HepG2 (cell line): ENCODE results near the gene RPS6KA5. TPM values are rescaled to one million over a fixed set of nuclear protein-coding genes. Genes with fewer than 3 reads are reported as not detected.

Experiments used
- CAMTA2 ChIP-seq: sonication (generic); formaldehyde crosslinking; IDR thresholded peaks from 2 replicates; pipeline ENCODE4 v1.4.0; 2020; ENCODE audit warnings: mild to moderate bottlenecking, missing genetic modification reagents, borderline replicate concordance
- GLMP ChIP-seq: sonication (generic); formaldehyde crosslinking; IDR thresholded peaks from 2 replicates; pipeline ENCODE4 v1.9.0; 2021; ENCODE audit warnings: missing genetic modification reagents, mild to moderate bottlenecking, borderline replicate concordance
- HINFP ChIP-seq: sonication (generic); formaldehyde crosslinking; IDR thresholded peaks from 2 replicates; pipeline ENCODE4 v1.4.0; 2020; ENCODE audit warnings: low read depth, mild to moderate bottlenecking, missing genetic modification reagents
- MYC ChIP-seq: sonication (generic); formaldehyde crosslinking; IDR thresholded peaks from 2 replicates; pipeline ENCODE4 v1.9.0; 2021; ENCODE audit warnings: missing genetic modification reagents, borderline replicate concordance
- PRDM10 ChIP-seq: sonication (generic); formaldehyde crosslinking; IDR thresholded peaks from 2 replicates; pipeline ENCODE4 v1.4.0; 2020; ENCODE audit warnings: low read depth, missing genetic modification reagents
- TERF1 ChIP-seq: sonication (generic); formaldehyde crosslinking; IDR thresholded peaks from 2 replicates; pipeline ENCODE4 v1.8.0; 2022; ENCODE audit warnings: mild to moderate bottlenecking, missing genetic modification reagents, moderate library complexity
- ZBTB42 ChIP-seq: sonication (generic); formaldehyde crosslinking; IDR thresholded peaks from 2 replicates; pipeline ENCODE4 v1.5.0; 2020; ENCODE audit warnings: mild to moderate bottlenecking, missing genetic modification reagents
- ZNF138 ChIP-seq: sonication (generic); formaldehyde crosslinking; IDR thresholded peaks from 2 replicates; pipeline ENCODE4 v1.5.0; 2020; ENCODE audit warnings: mild to moderate bottlenecking, low read depth, missing genetic modification reagents
- ZNF234 ChIP-seq: sonication (generic); formaldehyde crosslinking; conservative IDR thresholded peaks from 2 replicates; pipeline ENCODE4 v1.5.1; 2020; ENCODE audit warnings: mild to moderate bottlenecking, missing genetic modification reagents
- ZNF251 ChIP-seq: sonication (generic); formaldehyde crosslinking; IDR thresholded peaks from 2 replicates; pipeline ENCODE4 v1.9.0; 2021; ENCODE audit warnings: mild to moderate bottlenecking, missing genetic modification reagents
- ZNF275 ChIP-seq: sonication (generic); formaldehyde crosslinking; IDR thresholded peaks from 2 replicates; pipeline ENCODE4 v1.8.0; 2022; ENCODE audit warnings: missing genetic modification reagents, mild to moderate bottlenecking, inconsistent platforms, borderline replicate concordance
- ZNF572 ChIP-seq: sonication (generic); formaldehyde crosslinking; IDR thresholded peaks from 2 replicates; pipeline ENCODE4 v1.5.1; 2020; ENCODE audit warnings: mild to moderate bottlenecking, missing genetic modification reagents
- ZNF704 ChIP-seq: sonication (generic); formaldehyde crosslinking; IDR thresholded peaks from 2 replicates; pipeline ENCODE4 v1.8.1; 2023; ENCODE audit warnings: mild to moderate bottlenecking, inconsistent platforms, moderate library complexity, missing genetic modification reagents, borderline replicate concordance
- ZNF75D ChIP-seq: sonication (generic); formaldehyde crosslinking; IDR thresholded peaks from 2 replicates; pipeline ENCODE4 v1.8.1; 2023; ENCODE audit warnings: missing genetic modification reagents, mild to moderate bottlenecking, borderline replicate concordance
- ZNF773 ChIP-seq: sonication (generic); formaldehyde crosslinking; IDR thresholded peaks from 2 replicates; pipeline ENCODE4 v1.4.0; 2020; ENCODE audit warnings: missing genetic modification reagents, borderline replicate concordance
- ZSCAN5A ChIP-seq: sonication (generic); formaldehyde crosslinking; IDR thresholded peaks from 2 replicates; pipeline ENCODE4 v1.8.0; 2022; ENCODE audit warnings: mild to moderate bottlenecking, missing genetic modification reagents, borderline replicate concordance
- polyA plus RNA-seq, 8 experiments: library from polyadenylated mRNA; depleted of rRNA in 3 of 8; stranded (reverse) in 7 of 8; unstranded in 1 of 8; fragments of >200 nt; fragmentation: Illumina TruSeq in 4 of 8; extraction: Trizol in 4 of 8; gene quantifications; 2 replicates each; pipeline versions ENCODE4 v1.2.1 to v1.2.3, GENCODE V29; 2011 to 2016; ENCODE audit warnings: low read depth in 4 of 8, missing spikeins in 1 of 8, mixed read lengths in 1 of 8; ENCODE audit not compliant: insufficient read depth in 1 of 8
- total RNA-seq, 5 experiments: library from RNA; depleted of rRNA; stranded (reverse); fragments of >200 nt; fragmentation: Illumina TruSeq; extraction: Trizol; gene quantifications; 2 replicates each; pipeline ENCODE4 v1.2.3, GENCODE V29; 2016; ENCODE audit warnings: low read depth in 1 of 5

The RPS6KA5 gene
- total and polyA plus RNA-seq, 2 of the 13 experiments (the other 11 are each of a cell fraction or from before 2014, with no cell fraction given), result 0.50 to 0.58 TPM

- TF ChIP-seq HINFP (CRISPR knock-in tag), result no peak
- TF ChIP-seq ZNF75D (CRISPR knock-in tag), result no peak
- no peak for TF ChIP-seq CAMTA2 (CRISPR knock-in tag)
- TF ChIP-seq ZNF572 (CRISPR knock-in tag), result no peak
- TF ChIP-seq ZNF251 (CRISPR knock-in tag), result no peak
- TF ChIP-seq ZNF234 (CRISPR knock-in tag), result no peak
- no peak for TF ChIP-seq PRDM10
- TF ChIP-seq GLMP (CRISPR knock-in tag), result no peak
- peak; percentile 54; the same call in 1 of the 2 replicates for TF ChIP-seq MYC (CRISPR knock-in tag)
- TF ChIP-seq ZNF773, result no peak
- TF ChIP-seq ZNF138 (CRISPR knock-in tag), result no peak
- TF ChIP-seq ZNF704 (CRISPR knock-in tag), result 0 out of 2 replicates have a peak, but pooled peaks have one; percentile 42
- no peak for TF ChIP-seq ZBTB42 (CRISPR knock-in tag)
- no peak for TF ChIP-seq ZSCAN5A (CRISPR knock-in tag)
- no peak for TF ChIP-seq TERF1
- TF ChIP-seq ZNF275, result no peak
Observed at GRCh38 chr14:90827919-90828610, 232.4 kb downstream of the RPS6KA5 start (continued).
